Left colon (tissue), 2 donors: ENCODE measurements around the gene ETV1. TPM values are rescaled to one million over a fixed set of nuclear protein-coding genes. Genes with fewer than 3 reads are reported as not detected.

Experiments
- ATAC-seq: fragments of 200-7000 bp; cut with Tn5 transposase; one replicate; pipeline ENCODE4 v1.9.1; 2020; ENCODE audit warnings: mild to moderate bottlenecking, moderate library complexity
- DNase-seq, 2 donors: peaks; one replicate each; pipeline ENCODE4 v3.0.0-alpha.2; 2020
- intact Hi-C, 2 donors: fragments of 100-400 bp; cut with DNase I in 1 of 2; cut with micrococcal nuclease in 1 of 2; formaldehyde crosslinking; loops; one replicate each; pipeline versions ENCODE4 v1.11.2 to v1.14.0; 2022; cut with DNase I, micrococcal nuclease
- total RNA-seq, 2 donors: library from RNA; stranded (reverse); fragmentation: NEBNext Ultra II Directional; extraction: Animal tissue kit (Norgen Biotek cat#: 25700); gene quantifications; one replicate each; pipeline ENCODE4 v1.2.1, GENCODE V29; 2021
- donor health status: DM: no; HTN: no; CAD: no.
- donor health status: DM: yes; HTN: yes; CAD: no.

ETV1 gene
- total RNA-seq, 2 donors from 2014 or later = 2.8 to 4.6 TPM

- intact Hi-C loops = no loop called here
- ATAC-seq (no peak), DNase-seq (no peak)
Measured at GRCh38 chr7:13901577-13901976, 87.9 kb downstream of the ETV1 start.

- intact Hi-C loops = no loop called here
- no peak for DNase-seq
- ATAC-seq = peak; percentile 68
Measured at GRCh38 chr7:13898957-13899670, 90.4 kb downstream of the ETV1 start.

- no peak for ATAC-seq
- DNase-seq = no peak
- intact Hi-C loops = no loop called here
Measured at GRCh38 chr7:13897819-13898218, 91.6 kb downstream of the ETV1 start.

GRCh38 chr7:13894954-13895353 is 94.5 kb downstream of the ETV1 start:
- ATAC-seq (no peak), DNase-seq (no peak)
- intact Hi-C loops = no loop called here

GRCh38 chr7:13894377-13894776 is 95.1 kb downstream of the ETV1 start:
- intact Hi-C loops = no loop called here
- ATAC-seq (no peak), DNase-seq (no peak)

- no peak for ATAC-seq
- no peak for DNase-seq
- intact Hi-C loops = no loop called here
Measured at GRCh38 chr7:13890793-13891192, 98.7 kb downstream of the ETV1 start.

- no peak for ATAC-seq
Measured at GRCh38 chr7:13886356-13886755, 103.1 kb downstream of the ETV1 start.

GRCh38 chr7:13882051-13882450 is 107.4 kb downstream of the ETV1 start:
- no peak for DNase-seq
- ATAC-seq = no peak
- intact Hi-C loops = no loop called here

More at GRCh38 chr7:13886356-13886755, 103.1 kb downstream of the ETV1 start:
- intact Hi-C loops = no loop called here
- DNase-seq = no peak

GRCh38 chr7:13880789-13881188 is 108.7 kb downstream of the ETV1 start:
- DNase-seq = no peak
- ATAC-seq = no peak
- intact Hi-C loops = no loop called here

- intact Hi-C loops = no loop called here
- ATAC-seq = no peak
- DNase-seq = no peak
Measured at GRCh38 chr7:13879994-13880686, 109.3 kb downstream of the ETV1 start.

GRCh38 chr7:13879143-13879542 is 110.3 kb downstream of the ETV1 start:
- no peak for ATAC-seq
- DNase-seq = no peak
- intact Hi-C loops = no loop called here

GRCh38 chr7:13878154-13878553 is 111.3 kb downstream of the ETV1 start:
- intact Hi-C loops = no loop called here
- ATAC-seq = no peak
- no peak for DNase-seq

- no peak for ATAC-seq
- DNase-seq = no peak
- intact Hi-C loops = no loop called here
Measured at GRCh38 chr7:13875496-13876074, 113.9 kb downstream of the ETV1 start.

- intact Hi-C loops = no loop called here
- DNase-seq (no peak), ATAC-seq (no peak)
Measured at GRCh38 chr7:13874783-13875182, 114.7 kb downstream of the ETV1 start.

GRCh38 chr7:13872709-13873108 is 116.8 kb downstream of the ETV1 start:
- ATAC-seq (no peak), DNase-seq (no peak)
- intact Hi-C loops = no loop called here

GRCh38 chr7:13871008-13871407 is 118.5 kb downstream of the ETV1 start:
- no peak for ATAC-seq
- no peak for DNase-seq
- intact Hi-C loops = no loop called here

- intact Hi-C loops = no loop called here
- DNase-seq (no peak), ATAC-seq (no peak)
Measured at GRCh38 chr7:13860734-13861133, 128.7 kb downstream of the ETV1 start.

GRCh38 chr7:13856012-13856411 is 133.5 kb downstream of the ETV1 start:
- ATAC-seq (no peak), DNase-seq (no peak)
- intact Hi-C loops = no loop called here

GRCh38 chr7:13852281-13852968 is 137.0 kb downstream of the ETV1 start:
- intact Hi-C loops = no loop called here
- no peak for DNase-seq
- no peak for ATAC-seq

GRCh38 chr7:13851736-13852135 is 137.7 kb downstream of the ETV1 start:
- no peak for ATAC-seq
- DNase-seq = no peak

More at GRCh38 chr7:13851736-13852135, 137.7 kb downstream of the ETV1 start:
- intact Hi-C loops = no loop called here
